ENCODE measurements around the gene SLX4.

SLX4 gene

DNA sequence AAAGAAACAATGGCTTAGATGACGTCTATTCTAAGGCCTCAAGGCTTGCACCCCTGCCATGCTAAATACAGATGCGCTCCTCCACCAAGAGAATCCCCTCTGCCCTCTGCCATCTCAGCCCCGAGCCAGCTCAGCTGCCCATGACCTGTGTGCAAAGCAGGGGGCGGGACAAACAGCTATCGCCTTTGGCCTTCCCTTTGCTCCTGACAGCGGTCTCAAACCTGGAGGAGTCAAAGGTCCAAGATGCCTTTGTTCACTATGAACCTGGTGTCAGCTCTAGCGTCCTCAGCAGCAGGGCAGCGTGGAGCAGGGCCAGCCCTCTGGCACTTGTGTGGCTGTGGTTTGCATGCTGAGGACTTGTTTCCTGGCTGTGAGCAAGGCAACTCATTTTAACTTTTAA lies 12.3 kb downstream of the SLX4 start:
- DNase-seq = no peak

- DNase-seq = no peak
Measured at GRCh38 chr16:3598236-3598635, 13.2 kb downstream of the SLX4 start.

- DNase-seq = no peak
Measured at GRCh38 chr16:3597676-3598075, 13.7 kb downstream of the SLX4 start.

- no peak for DNase-seq
Measured at GRCh38 chr16:3597226-3597625, 14.2 kb downstream of the SLX4 start.

DNA sequence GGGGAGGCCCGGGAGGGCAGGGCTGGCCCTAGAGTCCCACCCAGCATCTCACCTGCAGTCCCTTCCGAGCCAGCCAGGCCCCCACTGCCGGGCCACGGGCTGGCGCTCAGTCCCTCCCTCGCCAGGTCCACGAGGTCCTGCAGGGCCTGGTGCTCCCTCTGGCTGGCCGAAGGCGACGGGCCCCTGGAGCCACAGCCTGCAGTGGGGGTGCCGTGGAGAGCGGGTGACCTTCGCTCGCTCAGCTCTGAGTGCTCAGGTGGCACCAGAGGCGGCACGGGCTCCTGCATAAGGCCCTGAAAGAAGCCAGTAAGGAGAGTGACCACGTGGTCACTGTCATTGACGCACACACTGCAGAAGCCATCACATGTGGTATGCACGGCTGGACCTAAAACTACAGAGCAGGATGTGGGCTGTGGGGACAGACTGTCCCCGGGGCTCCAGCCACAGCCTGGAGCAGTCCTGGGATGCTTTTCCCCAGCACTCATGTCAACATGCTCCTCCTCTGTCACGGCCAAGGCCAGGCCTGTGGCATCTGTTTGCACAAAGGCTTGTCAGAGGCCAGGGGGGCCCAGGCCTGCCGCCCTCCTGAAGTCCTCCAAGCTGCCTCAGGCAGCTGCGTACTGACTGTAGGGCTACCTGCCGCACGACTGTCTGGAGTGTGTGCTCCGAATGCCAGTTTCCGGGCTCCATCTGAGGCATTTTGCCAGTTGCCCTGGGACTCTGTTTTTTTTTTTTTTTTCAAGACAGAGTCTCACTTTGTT lies 15.1 kb downstream of the SLX4 start:
- DNase-seq = no peak

GRCh38 chr16:3595521-3596021 lies 15.8 kb downstream of the SLX4 start:
- no peak for DNase-seq

GRCh38 chr16:3595110-3595486 lies 16.3 kb downstream of the SLX4 start:
- DNase-seq = no peak

GRCh38 chr16:3594316-3595109 lies 16.9 kb downstream of the SLX4 start:
- DNase-seq = no peak

GRCh38 chr16:3592559-3592958 lies 18.8 kb downstream of the SLX4 start:
- no peak for DNase-seq

- no peak for DNase-seq
Measured at GRCh38 chr16:3591991-3592390, 19.4 kb downstream of the SLX4 start.

DNA sequence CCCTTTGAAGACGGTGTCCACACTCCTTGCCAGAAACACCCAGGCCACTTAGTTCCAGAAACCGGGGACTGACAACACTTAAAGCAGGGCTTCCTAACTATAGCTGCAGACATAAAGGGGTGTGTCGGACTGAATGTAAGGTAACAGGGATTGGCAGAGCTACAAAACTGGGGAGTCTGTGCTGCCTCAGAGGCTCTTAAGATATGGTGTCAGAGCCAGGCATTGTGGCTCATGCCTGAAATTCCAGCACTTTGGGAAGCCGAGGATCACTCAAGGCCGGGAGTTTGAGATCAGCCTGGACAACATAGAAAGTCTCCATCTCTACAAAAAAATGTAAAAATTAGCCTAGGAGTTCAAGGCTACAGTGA lies 20.0 kb downstream of the SLX4 start:
- DNase-seq = no peak

DNA sequence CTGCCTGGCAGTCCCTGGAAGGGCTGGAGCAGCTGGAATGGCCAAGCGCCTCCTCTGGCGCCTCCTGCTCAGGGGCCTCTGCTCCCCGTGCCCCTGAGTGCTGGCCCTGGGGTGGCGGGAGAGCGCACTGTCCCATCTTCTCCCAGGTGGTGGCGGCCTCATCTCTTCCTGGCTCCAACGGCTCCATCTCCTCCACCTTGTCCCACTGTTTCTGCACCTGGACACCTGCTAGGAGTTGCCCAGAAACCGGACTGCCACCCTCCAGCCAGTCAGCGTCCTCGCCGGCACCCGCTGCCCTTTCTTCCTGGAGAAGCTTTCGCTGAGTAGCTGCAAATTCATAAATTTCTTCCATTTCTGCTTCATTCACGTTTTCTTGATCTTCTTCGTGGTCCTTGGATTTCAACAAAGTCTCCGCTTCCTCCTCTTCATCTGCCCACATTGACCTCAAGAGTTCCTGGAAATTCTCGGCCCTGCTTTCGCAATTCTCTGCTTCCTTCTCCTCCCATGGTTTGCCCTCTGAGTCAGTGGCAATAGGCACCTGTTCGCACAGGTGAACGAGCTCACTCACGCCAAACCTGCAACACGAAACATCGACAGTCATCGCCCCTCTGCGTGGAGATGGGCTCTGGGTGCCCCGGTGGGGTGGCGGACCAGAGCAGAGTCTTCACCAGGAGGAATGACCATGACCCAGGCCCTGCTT lies 20.5 kb downstream of the SLX4 start:
- DNase-seq = no peak

- DNase-seq = no peak
Measured at GRCh38 chr16:3589991-3590701, 21.3 kb downstream of the SLX4 start.

GRCh38 chr16:3589441-3589921 lies 21.9 kb downstream of the SLX4 start:
- no peak for DNase-seq

GRCh38 chr16:3589001-3589400 lies 22.4 kb downstream of the SLX4 start:
- DNase-seq = no peak

DNA sequence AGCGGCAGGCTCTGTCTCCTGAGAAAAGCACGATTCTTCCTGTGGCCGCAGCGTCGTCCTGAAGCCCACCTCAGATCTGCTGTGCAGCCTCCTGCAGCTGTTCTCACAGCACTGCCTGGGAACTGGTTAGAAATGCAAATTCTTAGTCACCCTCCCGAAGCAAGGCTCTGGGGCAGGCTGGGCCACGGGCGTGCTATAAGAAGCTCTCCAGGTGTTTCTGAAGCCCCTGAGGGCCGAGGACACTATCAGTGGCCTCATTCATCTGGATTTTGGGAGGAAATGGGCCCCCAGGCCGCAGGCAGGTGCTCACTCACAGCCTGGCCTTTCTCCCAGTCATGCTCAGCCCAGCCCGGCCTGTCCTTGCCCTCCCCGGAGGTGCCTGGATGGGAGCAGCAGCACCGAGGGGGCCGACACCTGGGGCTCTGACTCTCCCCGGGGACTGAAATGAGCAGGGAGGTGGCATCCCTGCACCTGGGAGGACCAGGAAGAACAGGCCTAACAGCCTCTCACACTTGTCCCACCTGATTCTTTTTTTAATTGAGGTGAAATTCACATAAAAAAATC lies 23.8 kb downstream of the SLX4 start:
- DNase-seq = no peak

DNA sequence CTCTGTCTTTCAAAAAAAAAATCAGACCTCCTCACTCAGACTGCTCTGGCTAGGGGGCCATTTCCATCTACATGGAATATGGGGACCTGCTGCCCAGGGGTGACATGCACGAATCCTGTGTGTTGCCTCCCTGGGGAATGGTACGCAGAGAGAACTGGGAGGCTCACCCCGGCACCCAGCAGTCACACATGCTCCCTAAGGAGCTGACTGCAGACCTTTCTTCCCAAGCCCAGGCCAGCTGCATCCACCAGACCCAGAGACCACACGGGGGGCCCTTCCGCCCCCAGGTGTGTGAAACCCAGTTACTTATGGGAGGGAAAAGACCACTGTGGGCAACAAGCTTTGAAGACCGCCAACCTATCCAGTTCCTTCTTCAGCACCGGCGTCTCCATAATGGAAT lies 27.0 kb downstream of the SLX4 start:
- DNase-seq = no peak

DNA sequence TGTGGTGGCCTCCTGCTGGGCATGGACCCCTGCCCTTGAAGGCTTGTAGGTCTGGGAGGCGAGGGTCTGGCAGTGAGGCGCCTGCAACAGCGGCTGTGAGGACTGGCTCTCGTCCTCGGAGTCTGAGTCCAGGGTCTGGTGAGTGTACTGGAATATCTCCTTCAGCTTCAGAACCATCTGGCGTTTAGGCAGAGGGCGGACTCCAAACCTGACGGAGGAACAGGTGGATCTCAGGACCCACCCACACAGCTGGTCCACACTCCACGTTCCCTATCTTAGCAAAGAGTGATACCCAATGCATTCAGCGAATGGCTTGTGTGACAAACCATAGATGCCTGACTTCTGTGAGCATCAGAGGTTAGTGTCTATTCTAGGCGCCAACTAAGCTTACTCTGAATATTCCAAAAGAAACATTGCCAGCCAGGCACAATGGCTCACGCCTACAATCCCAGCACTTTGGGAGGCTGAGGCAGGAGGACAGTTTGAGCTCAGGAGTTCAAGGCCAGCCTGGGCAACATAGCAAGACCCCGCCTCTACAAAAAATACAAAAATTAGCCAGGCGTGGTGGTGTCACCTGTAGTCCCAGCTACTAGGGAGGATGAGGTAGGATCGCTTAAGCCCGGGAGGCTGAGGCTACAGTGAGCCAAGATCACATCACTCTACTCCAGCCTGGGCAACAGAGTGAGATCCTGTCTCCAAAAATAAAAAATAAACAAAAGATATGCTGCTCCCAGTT lies 27.9 kb downstream of the SLX4 start:
- no peak for DNase-seq

- DNase-seq = no peak
Measured at GRCh38 chr16:3582276-3583165, 28.9 kb downstream of the SLX4 start.

DNA sequence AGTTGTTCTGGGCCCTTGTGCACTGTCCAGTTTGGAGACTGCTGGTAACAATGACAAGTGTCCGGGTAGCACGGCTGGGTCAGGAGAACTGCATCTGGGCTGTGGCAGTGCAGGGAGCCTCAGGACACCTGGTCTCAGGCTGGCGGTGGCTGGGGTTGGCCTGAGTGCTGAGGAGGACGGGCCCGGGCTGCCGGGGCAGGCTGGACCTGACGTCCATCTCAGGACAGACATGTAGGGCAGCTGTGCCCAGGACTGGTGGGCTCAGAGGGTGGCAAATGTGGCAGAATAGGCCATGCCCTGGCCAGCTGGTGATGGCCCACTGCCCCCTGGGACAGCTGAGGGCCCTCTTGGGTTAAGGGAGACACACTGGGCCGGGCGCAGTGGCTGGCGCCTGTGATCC lies 30.0 kb downstream of the SLX4 start:
- DNase-seq = no peak

DNA sequence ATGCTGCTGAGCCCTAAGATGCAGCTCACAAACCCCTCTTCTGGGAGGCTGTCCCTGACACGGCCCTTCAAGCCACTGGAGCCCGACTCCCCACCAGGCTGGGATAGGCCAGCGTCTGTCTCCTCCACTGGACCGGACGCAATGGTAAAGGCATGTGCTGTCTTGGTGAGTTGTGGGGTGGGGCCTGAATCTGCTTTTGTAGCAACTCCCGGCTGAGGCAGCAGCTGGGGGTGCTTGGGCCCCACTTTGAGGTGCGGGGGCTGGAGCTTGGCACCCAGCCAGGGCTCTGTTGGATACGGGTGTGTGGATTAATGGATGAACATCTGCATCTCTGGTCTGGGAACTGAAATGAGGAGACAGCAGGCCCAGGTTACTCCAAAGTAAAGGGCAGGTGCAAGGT lies 30.7 kb downstream of the SLX4 start:
- DNase-seq = no peak
